Kidney (tissue), 14 donors: ENCODE data around the gene PIK3R4. TPM values are rescaled to one million over a fixed set of nuclear protein-coding genes. Genes with fewer than 3 reads are reported as not detected.

ENCODE experiments used
- DNase-seq, 5 donors: peaks; one replicate each; pipeline ENCODE4 v3.0.0-alpha.2; 2013 to 2020
- FAIRE-seq: peaks from 2 replicates; lab custom pipeline; 2012; peaks lifted over from hg19 to GRCh38; lab: Jason Lieb, UNC
- H3K27ac ChIP-seq, 2 donors: one replicate each; pipeline ENCODE4 v1.7.0; 2013; ENCODE audit warnings: low read depth in 2 of 2, low read length in 2 of 2, inconsistent platforms in 1 of 2
- H3K27me3 ChIP-seq: one replicate; pipeline ENCODE4 v1.7.1; 2013; ENCODE audit warnings: low read length, inconsistent platforms; ENCODE audit not compliant: control insufficient read depth, insufficient read depth
- H3K36me3 ChIP-seq, 3 donors: one replicate each; pipeline versions ENCODE4 v1.7.0 to v1.7.1; 2013; ENCODE audit warnings: low read length in 3 of 3, control low read depth in 1 of 3, inconsistent platforms in 1 of 3; ENCODE audit not compliant: insufficient read depth in 3 of 3, control insufficient read depth in 2 of 3
- H3K4me1 ChIP-seq, 3 donors: one replicate each; pipeline versions ENCODE4 v1.7.0 to v1.7.1; 2013; ENCODE audit warnings: low read length in 3 of 3, inconsistent platforms in 1 of 3, low read depth in 1 of 3; ENCODE audit not compliant: control insufficient read depth in 2 of 3, insufficient read depth in 2 of 3
- H3K4me3 ChIP-seq, 3 donors: one replicate each; pipeline versions ENCODE4 v1.7.0 to v1.8.1; 2013; ENCODE audit warnings: low read length in 3 of 3, control low read depth in 1 of 3, inconsistent platforms in 1 of 3
- H3K9ac ChIP-seq, 3 donors: one replicate each; pipeline versions ENCODE4 v1.7.0 to v1.7.1; 2013; ENCODE audit warnings: low read length in 3 of 3, control low read depth in 1 of 3, inconsistent platforms in 1 of 3
- H3K9me3 ChIP-seq, 3 donors: one replicate each; pipeline versions ENCODE4 v1.7.0 to v1.7.1; 2013; ENCODE audit warnings: low read length in 3 of 3, control low read depth in 1 of 3, inconsistent platforms in 1 of 3; ENCODE audit not compliant: control insufficient read depth in 2 of 3, insufficient read depth in 1 of 3
- intact Hi-C: fragments of 100-400 bp; cut with DNase I; formaldehyde crosslinking; loops from one replicate; pipeline ENCODE4 v1.11.1; 2022
- polyA plus RNA-seq: library from polyadenylated mRNA; stranded (reverse); fragments of 350-450 nt; fragmentation: Illumina TruSeq; extraction: RNeasy Lipid Tissue Mini Kit (QIAGEN cat#74804); gene quantifications from one replicate; pipeline ENCODE4 v1.2.3, GENCODE V29; 2014; ENCODE audit warnings: low read depth, low replicate concordance; ENCODE audit not compliant: insufficient read depth
- total RNA-seq: library from RNA; stranded (reverse); fragmentation: NEBNext Ultra II Directional; extraction: Animal tissue kit (Norgen Biotek cat#: 25700); gene quantifications from one replicate; pipeline ENCODE4 v1.2.1, GENCODE V29; 2021
- TF ChIP-seq, protein P1 (sequence below): IDR thresholded peaks from 3 replicates; pipeline ENCODE4 v1.5.1; 2012; ENCODE audit warnings: mild to moderate bottlenecking, moderate library complexity, borderline replicate concordance; ENCODE audit not compliant: insufficient read depth; ENCODE audit errors: extremely low read depth
- donor health status: control.
- donor health status: control.
- donor health status: control.
- donor health status: control.
- donor health status: control.
- donor health status: DM: yes; HTN: yes; CAD: no.
- donor health status: Normal renal cell carcinoma (clear cell type).

Gene PIK3R4
- total and polyA plus RNA-seq, 2 donors from 2014 or later, result 22.5 to 32.7 TPM

DNA sequence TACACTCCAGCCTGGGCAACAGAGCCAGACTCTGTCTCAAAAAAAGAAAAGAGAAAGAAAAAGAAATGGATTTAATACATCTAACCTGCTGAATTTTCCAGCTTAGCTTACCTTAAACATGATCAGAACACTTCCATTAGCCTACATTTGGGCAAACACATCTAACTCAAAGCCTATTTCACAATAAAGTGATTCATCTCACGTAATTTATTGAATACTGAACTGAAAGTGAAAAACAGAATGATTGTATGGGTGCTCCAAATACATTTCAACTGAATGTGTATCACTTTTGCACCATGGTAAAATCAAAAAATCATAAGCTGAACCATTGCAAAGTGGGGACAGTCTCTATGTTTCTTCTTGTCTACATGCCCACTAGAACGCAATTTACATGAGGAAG lies 9.0 kb downstream of the PIK3R4 start:
- H3K27me3 ChIP-seq, result no peaks in the 10 kb centered on the region
- intact Hi-C loops, result no loop called here
- FAIRE-seq (no peak), DNase-seq (no peak)
- H3K36me3 ChIP-seq, result peaks cover 0 to 12% (median 10%) of the 10 kb centered on the region in 3 donors
- no peak overlapping the region for H3K9ac ChIP-seq
- no peak overlapping the region for H3K27ac ChIP-seq
- H3K4me1 ChIP-seq, result no peaks in the 10 kb centered on the region
- no peak overlapping the region for H3K4me3 ChIP-seq
- TF ChIP-seq, protein P1, sequence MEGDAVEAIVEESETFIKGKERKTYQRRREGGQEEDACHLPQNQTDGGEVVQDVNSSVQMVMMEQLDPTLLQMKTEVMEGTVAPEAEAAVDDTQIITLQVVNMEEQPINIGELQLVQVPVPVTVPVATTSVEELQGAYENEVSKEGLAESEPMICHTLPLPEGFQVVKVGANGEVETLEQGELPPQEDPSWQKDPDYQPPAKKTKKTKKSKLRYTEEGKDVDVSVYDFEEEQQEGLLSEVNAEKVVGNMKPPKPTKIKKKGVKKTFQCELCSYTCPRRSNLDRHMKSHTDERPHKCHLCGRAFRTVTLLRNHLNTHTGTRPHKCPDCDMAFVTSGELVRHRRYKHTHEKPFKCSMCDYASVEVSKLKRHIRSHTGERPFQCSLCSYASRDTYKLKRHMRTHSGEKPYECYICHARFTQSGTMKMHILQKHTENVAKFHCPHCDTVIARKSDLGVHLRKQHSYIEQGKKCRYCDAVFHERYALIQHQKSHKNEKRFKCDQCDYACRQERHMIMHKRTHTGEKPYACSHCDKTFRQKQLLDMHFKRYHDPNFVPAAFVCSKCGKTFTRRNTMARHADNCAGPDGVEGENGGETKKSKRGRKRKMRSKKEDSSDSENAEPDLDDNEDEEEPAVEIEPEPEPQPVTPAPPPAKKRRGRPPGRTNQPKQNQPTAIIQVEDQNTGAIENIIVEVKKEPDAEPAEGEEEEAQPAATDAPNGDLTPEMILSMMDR, result no peak
- H3K9me3 ChIP-seq, result no peaks in the 10 kb centered on the region

DNA sequence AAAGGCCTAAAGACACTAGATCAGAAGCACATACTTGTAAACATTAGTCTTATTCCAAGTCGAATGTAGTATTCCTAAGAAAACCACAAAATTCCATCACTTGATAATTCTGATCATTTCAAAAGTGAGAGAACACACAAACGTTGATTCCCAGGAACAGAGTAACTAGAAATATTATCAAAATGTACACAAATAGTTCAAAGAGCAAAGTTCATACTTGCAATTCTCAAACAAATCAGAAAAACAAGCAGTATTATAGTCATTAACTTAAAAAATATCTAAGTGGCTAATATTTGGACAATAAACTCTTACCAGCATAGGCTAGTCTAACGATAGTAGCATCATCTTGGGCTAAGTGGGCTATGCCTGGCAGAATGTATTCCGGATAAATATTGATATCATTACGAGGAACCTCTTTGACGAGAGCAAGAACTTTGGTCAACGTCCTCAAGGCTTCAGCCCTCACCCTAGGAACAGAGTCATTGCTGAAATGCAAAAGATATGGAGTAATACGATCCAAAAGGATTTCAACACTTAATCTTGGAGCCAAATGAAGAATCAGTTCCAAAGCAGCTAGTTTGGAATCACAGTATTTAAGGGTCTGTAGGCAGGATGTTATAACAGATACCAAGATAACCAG lies 13.3 kb downstream of the PIK3R4 start:
- H3K4me1 ChIP-seq, result no peaks in the 10 kb centered on the region
- H3K27me3 ChIP-seq, result no peaks in the 10 kb centered on the region
- peaks cover 0 to 8% (median 6%) of the 10 kb centered on the region in 3 donors for H3K36me3 ChIP-seq
- intact Hi-C loops, result no loop called here
- H3K9me3 ChIP-seq, result no peaks in the 10 kb centered on the region
- no peak for FAIRE-seq
- no peak overlapping the region for H3K4me3 ChIP-seq
- TF ChIP-seq, protein P1, result no peak
- no peak overlapping the region for H3K9ac ChIP-seq
- no peak for DNase-seq
- no peak overlapping the region for H3K27ac ChIP-seq

DNA sequence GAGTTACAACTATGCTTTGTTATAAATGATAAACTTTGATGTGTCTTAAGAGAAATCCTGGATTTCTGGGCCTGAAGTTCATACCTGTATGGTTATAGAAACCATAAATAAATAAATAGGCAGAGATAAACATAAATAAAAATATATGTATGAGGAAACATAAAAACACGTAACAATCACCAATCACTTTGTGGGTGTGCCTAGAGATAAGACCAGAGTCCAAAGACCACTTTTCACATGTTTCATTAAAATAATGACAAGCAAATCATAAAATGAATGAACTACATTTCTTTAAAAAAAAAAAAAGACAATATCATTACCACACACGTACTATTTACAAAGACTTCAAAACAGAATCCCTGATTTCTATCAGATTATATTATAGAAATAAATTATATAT lies 14.1 kb downstream of the PIK3R4 start:
- Histone ChIP-seq H3K27ac (no peak overlapping the region), H3K4me1 (peaks cover 0 to 6% (median 0%) of the 10 kb centered on the region in 3 donors), H3K9ac (no peak overlapping the region), H3K4me3 (no peak overlapping the region), H3K27me3 (no peaks in the 10 kb centered on the region), H3K36me3 (peaks cover 0 to 8% (median 6%) of the 10 kb centered on the region in 3 donors), H3K9me3 (no peaks in the 10 kb centered on the region)
- intact Hi-C loops, result no loop called here
- DNase-seq (no peak), FAIRE-seq (no peak)
- TF ChIP-seq, protein P1, result no peak
